ENCODE results near the gene HS2ST1. TPM values are rescaled to one million over a fixed set of nuclear protein-coding genes. Genes with fewer than 3 reads are reported as not detected.

The HS2ST1 gene
- total RNA-seq, 1 experiment from 2014 or later = 35.0 TPM

GRCh38 chr1:87156124-87156523 lies 241.7 kb downstream of the HS2ST1 start:
- no peaks in the 10 kb centered on the region for H3K36me3 ChIP-seq (ENCODE audit: low read depth)
- H3K27me3 ChIP-seq (ENCODE audit: insufficient read depth, low read depth) = no peaks in the 10 kb centered on the region
- H2AFZ ChIP-seq = no peak overlapping the region
- DNase-seq = no peak
- no peaks in the 10 kb centered on the region for H3K79me2 ChIP-seq (ENCODE audit: low read depth)
- H3K27ac ChIP-seq = no peak overlapping the region
- BruUV-seq (replicated peaks) = no TSS peak
- H4K20me1 ChIP-seq (ENCODE audit: insufficient read depth) = no peaks in the 10 kb centered on the region
- no peak overlapping the region for H3K4me2 ChIP-seq
- intact Hi-C loops (cut with micrococcal nuclease; ENCODE audit: unreplicated experiment) = loop anchor here (10.0 kb wide), 1 partner anchor 799 kb away; no protein-coding TSS in a partner anchor
- peaks cover 7% of the 10 kb centered on the region for H3K4me1 ChIP-seq (replicated peaks; ENCODE audit: insufficient read depth)
- TF ChIP-seq EZH2 (IDR thresholded peaks at IDR 0.05; ENCODE audit: low read depth) (no peak), CTCF (conservative IDR thresholded peaks at IDR 0.05) (no peak)
- ChIA-PET CTCF (interaction anchor here (0.5 kb wide), 1 partner anchor 174 kb away, joined by 3 read pairs; no protein-coding TSS in a partner anchor), POLR2A (ENCODE audit: unreplicated experiment) (no interaction called here)
- H3K9me3 ChIP-seq (ENCODE audit: insufficient read depth, low read depth) = no peaks in the 10 kb centered on the region
- H3F3A ChIP-seq (ENCODE audit: insufficient read depth, low read depth) = no peaks in the 10 kb centered on the region
- H3K9me2 ChIP-seq (ENCODE audit: insufficient read depth) = no peaks in the 10 kb centered on the region
- H3K4me3 ChIP-seq = no peak overlapping the region

GRCh38 chr1:87159378-87159915 lies 245.0 kb downstream of the HS2ST1 start:
- Histone ChIP-seq H3K4me2 (no peak overlapping the region), H3K27ac (no peak overlapping the region), H4K20me1 (ENCODE audit: insufficient read depth) (no peaks in the 10 kb centered on the region), H3K4me1 (replicated peaks; ENCODE audit: insufficient read depth) (no peaks in the 10 kb centered on the region), H3K9me2 (ENCODE audit: insufficient read depth) (0 out of 2 replicates have a peak, but pooled peaks cover 6% of the 10 kb centered on the region), H3K36me3 (ENCODE audit: low read depth) (no peaks in the 10 kb centered on the region), H3K9me3 (ENCODE audit: insufficient read depth, low read depth) (no peaks in the 10 kb centered on the region), H3K4me3 (no peak overlapping the region), H3K79me2 (ENCODE audit: low read depth) (no peaks in the 10 kb centered on the region), H2AFZ (no peak overlapping the region), H3F3A (ENCODE audit: insufficient read depth, low read depth) (no peaks in the 10 kb centered on the region), H3K27me3 (ENCODE audit: insufficient read depth, low read depth) (no peaks in the 10 kb centered on the region)
- intact Hi-C loops (cut with micrococcal nuclease; ENCODE audit: unreplicated experiment) = loop anchor here (10.0 kb wide), 1 partner anchor 795 kb away; no protein-coding TSS in a partner anchor
- no peak for DNase-seq
- no peak for TF ChIP-seq EZH2 (IDR thresholded peaks at IDR 0.05; ENCODE audit: low read depth)
- no peak for TF ChIP-seq CTCF (conservative IDR thresholded peaks at IDR 0.05)
- ChIA-PET POLR2A (ENCODE audit: unreplicated experiment) (no interaction called here), CTCF (no interaction called here)
- BruUV-seq (replicated peaks) = no TSS peak

Other genes with a start within 250 kb of the HS2ST1 start
- 38.3 and 47.6 TPM in 2 replicates for gene SH3GLB1, start 210.1 kb upstream of the HS2ST1 start, total RNA-seq (2021)
- gene SELENOF, start 509 bp upstream of the HS2ST1 start, total RNA-seq (2021) = 137 and 142 TPM in 2 replicates

Data from PC-9 (cell line).